Body of pancreas (tissue), 4 donors: ENCODE data around the gene IL17RB. TPM values are rescaled to one million over a fixed set of nuclear protein-coding genes. Genes with fewer than 3 reads are reported as not detected.

ENCODE experiments used
- ATAC-seq: fragments of 150-250 bp; one replicate; pipeline ENCODE4 v1.9.1; 2016
- DNase-seq, 4 donors: peaks; one replicate each; pipeline ENCODE4 v3.0.0-alpha.2; 2019
- H3K27ac ChIP-seq, 4 donors: fragments of 200-600 bp; sonication (generic); 1 replicate in 3 of 4; 2 replicates in 1 of 4; pipeline versions ENCODE4 v1.5.1 to v1.6.1; 2016 to 2019; ENCODE audit warnings: mild to moderate bottlenecking in 1 of 4, mixed read lengths in 1 of 4, moderate library complexity in 1 of 4
- H3K27me3 ChIP-seq, 2 donors: fragments of 200-600 bp; sonication (generic); one replicate each; pipeline ENCODE4 v1.6.0; 2016; ENCODE audit warnings: mild to moderate bottlenecking in 1 of 2
- H3K36me3 ChIP-seq, 2 donors: fragments of 200-600 bp; sonication (generic); replicated peaks in 1 of 2; 2 replicates each; pipeline ENCODE4 v1.5.1; 2016; ENCODE audit warnings: low read depth in 2 of 2; ENCODE audit not compliant: insufficient read depth in 1 of 2
- H3K4me1 ChIP-seq: fragments of 200-600 bp; sonication (generic); one replicate; pipeline ENCODE4 v1.6.0; 2016
- H3K4me3 ChIP-seq, 2 donors: fragments of 200-600 bp; sonication (generic); 1 replicate in 1 of 2; 2 replicates in 1 of 2; pipeline ENCODE4 v1.5.1; 2016 to 2019
- H3K9me3 ChIP-seq, 3 donors: fragments of 200-600 bp; sonication (generic); 1 replicate in 2 of 3; 2 replicates in 1 of 3; pipeline ENCODE4 v1.5.1; 2016
- CTCF ChIP-seq, 7 experiments: fragments of 450-650 bp in 4 of 7; fragments of 200-600 bp in 3 of 7; sonication (generic) in 3 of 7; IDR thresholded peaks; one replicate each; pipeline ENCODE4 v1.5.1; 2016 to 2019; ENCODE audit warnings: antibody characterized with exemption in 7 of 7
- POLR2A ChIP-seq, 3 donors: fragments of 450-650 bp; IDR thresholded peaks; one replicate each; pipeline ENCODE4 v1.6.1; 2016; ENCODE audit warnings: antibody characterized with exemption in 3 of 3, mild to moderate bottlenecking in 2 of 3
- WGBS, 2 donors: methylation state at CpG; one replicate each; pipeline ENCODE4 v1.1.5; 2017; 5-methylcytosine and 5-hydroxymethylcytosine counted together
- intact Hi-C: fragments of 100-400 bp; cut with DNase I; formaldehyde crosslinking; loops from one replicate; pipeline ENCODE4 v1.15.1; 2023
- total RNA-seq, 2 donors: library from RNA; depleted of rRNA; stranded (reverse); fragments of >200 nt; gene quantifications; one replicate each; pipeline ENCODE4 v1.1.0, GENCODE V29; 2016

The IL17RB gene
- total RNA-seq, 2 donors from 2014 or later, result 16.5 to 17.6 TPM

- Histone ChIP-seq H3K27ac (peak within 1 kb of the TSS; percentile 92 to 99 (median 96)), H3K9me3 (no peaks in the 10 kb centered on the region), H3K36me3 (peaks cover 0 to 5% of the 10 kb centered on the region in 2 donors), H3K4me3 (peak within 1 kb of the TSS; percentile 39 to 44), H3K4me1 (peaks cover 36% of the 10 kb centered on the region), H3K27me3 (no peaks in the 10 kb centered on the region)
- TF ChIP-seq CTCF (IDR thresholded peaks at IDR 0.05), result no peak
- peak; percentile 97 to 99 (median 99) for TF ChIP-seq POLR2A (IDR thresholded peaks at IDR 0.05)
- peak; percentile 99 to 100 (median 99) for DNase-seq
- intact Hi-C loops, result no loop called here
- 0% methylated on average over 12 to 73 of the region's 73 CpGs for WGBS, 2 donors
- ATAC-seq, result peak; percentile 97
Measured at GRCh38 chr3:53891497-53892285, 45.3 kb downstream of the IL17RB start, which contains the start of gene SELENOK. SELENOK (minus strand) TSS chr3:53891859.

- no peaks in the 10 kb centered on the region for H3K27me3 ChIP-seq
- peaks cover 0 to 2% of the 10 kb centered on the region in 2 donors for H3K36me3 ChIP-seq
- H3K27ac ChIP-seq, result peak overlapping the region; percentile 92 to 99 (median 96)
- TF ChIP-seq CTCF (IDR thresholded peaks at IDR 0.05) (no peak), POLR2A (IDR thresholded peaks at IDR 0.05) (no peak)
- peak overlapping the region in 1 of 2 donors; percentile 44 for H3K4me3 ChIP-seq
- ATAC-seq (no peak), DNase-seq (no peak)
- 35 to 47% methylated on average over 4 of the region's 4 CpGs for WGBS, 2 donors
- no peaks in the 10 kb centered on the region for H3K9me3 ChIP-seq
- peaks cover 36% of the 10 kb centered on the region for H3K4me1 ChIP-seq
- intact Hi-C loops, result no loop called here
Measured at GRCh38 chr3:53892286-53892637, 45.9 kb downstream of the IL17RB start.

GRCh38 chr3:53899750-53900149, 53.4 kb downstream of the IL17RB start:
- ATAC-seq (no peak), DNase-seq (no peak)
- H3K27me3 ChIP-seq, result no peaks in the 10 kb centered on the region
- no peaks in the 10 kb centered on the region for H3K36me3 ChIP-seq
- no peaks in the 10 kb centered on the region for H3K9me3 ChIP-seq
- H3K4me1 ChIP-seq, result no peaks in the 10 kb centered on the region
- no peak for TF ChIP-seq POLR2A (IDR thresholded peaks at IDR 0.05)
- no peak for TF ChIP-seq CTCF (IDR thresholded peaks at IDR 0.05)
- H3K4me3 ChIP-seq, result no peak overlapping the region
- intact Hi-C loops, result no loop called here
- no peak overlapping the region for H3K27ac ChIP-seq
- WGBS, 2 donors, result 76 to 89% methylated on average over 2 of the region's 2 CpGs

GRCh38 chr3:53900666-53901331, 54.4 kb downstream of the IL17RB start:
- Histone ChIP-seq H3K27ac (no peak overlapping the region), H3K9me3 (no peaks in the 10 kb centered on the region), H3K27me3 (no peaks in the 10 kb centered on the region), H3K4me3 (no peak overlapping the region), H3K36me3 (no peaks in the 10 kb centered on the region), H3K4me1 (no peaks in the 10 kb centered on the region)
- WGBS, 2 donors, result 71 to 80% methylated on average over 2 of the region's 2 CpGs
- TF ChIP-seq POLR2A (IDR thresholded peaks at IDR 0.05) (no peak), CTCF (IDR thresholded peaks at IDR 0.05) (no peak)
- DNase-seq, result no peak
- no peak for ATAC-seq
- intact Hi-C loops, result no loop called here
